Neural progenitor cell (in vitro differentiated cells): Measurements from ENCODE around the gene CDRT4. TPM values are rescaled to one million over a fixed set of nuclear protein-coding genes. Genes with fewer than 3 reads are reported as not detected.

Experiments used
- DNase-seq: peaks from one replicate; pipeline ENCODE4 v3.0.0-alpha.2; 2016; ENCODE audit warnings: low spot score
- H2AFZ ChIP-seq: fragments of 200-600 bp; sonication (generic); replicated peaks from 2 replicates; pipeline ENCODE4 v1.6.1; 2016; ENCODE audit warnings: antibody characterized with exemption
- H3F3A ChIP-seq: fragments of 200-600 bp; sonication (generic); 2 replicates; pipeline ENCODE4 v1.6.1; 2016; ENCODE audit warnings: antibody characterized with exemption, low read depth
- H3K27ac ChIP-seq: fragments of 200-600 bp; sonication (generic); 2 replicates; pipeline ENCODE4 v1.5.1; 2016; ENCODE audit warnings: mild to moderate bottlenecking
- H3K27me3 ChIP-seq: fragments of 200-600 bp; sonication (generic); 2 replicates; pipeline ENCODE4 v1.6.1; 2016; ENCODE audit warnings: mild to moderate bottlenecking, moderate library complexity
- H3K36me3 ChIP-seq: fragments of 200-600 bp; sonication (generic); 2 replicates; pipeline ENCODE4 v1.5.1; 2016
- H3K4me1 ChIP-seq: fragments of 200-600 bp; sonication (generic); 2 replicates; pipeline ENCODE4 v1.6.1; 2016; ENCODE audit warnings: mixed run types
- H3K4me2 ChIP-seq: fragments of 200-600 bp; sonication (generic); 2 replicates; pipeline ENCODE4 v1.6.1; 2016
- H3K4me3 ChIP-seq: fragments of 200-600 bp; sonication (generic); 2 replicates; pipeline ENCODE4 v1.5.1; 2016
- H3K79me2 ChIP-seq: fragments of 200-600 bp; sonication (generic); 2 replicates; pipeline ENCODE4 v1.6.1; 2016; ENCODE audit warnings: low read depth
- H3K9ac ChIP-seq: fragments of 200-600 bp; sonication (generic); 2 replicates; pipeline ENCODE4 v1.6.1; 2016
- H3K9me3 ChIP-seq: fragments of 200-600 bp; sonication (generic); 2 replicates; pipeline ENCODE4 v1.5.1; 2016; ENCODE audit warnings: low read depth
- H4K20me1 ChIP-seq: fragments of 200-600 bp; sonication (generic); 2 replicates; pipeline ENCODE4 v1.6.1; 2016; ENCODE audit warnings: low read depth
- H3K27ac Mint-ChIP-seq: 3 replicates; pipeline ENCODE4 v1.8.0; 2021; ENCODE audit warnings: mixed read lengths
- H3K27me3 Mint-ChIP-seq: 2 replicates; pipeline ENCODE4 v1.8.0; 2022; ENCODE audit warnings: low read depth, mild to moderate bottlenecking, inconsistent platforms, moderate library complexity, mixed read lengths; ENCODE audit not compliant: insufficient read depth
- H3K36me3 Mint-ChIP-seq: 3 replicates; pipeline ENCODE4 v1.8.0; 2021; ENCODE audit warnings: mixed read lengths
- H3K4me1 Mint-ChIP-seq: 3 replicates; pipeline ENCODE4 v1.8.0; 2021; ENCODE audit warnings: mixed read lengths
- H3K4me3 Mint-ChIP-seq: 3 replicates; pipeline ENCODE4 v1.8.0; 2021; ENCODE audit warnings: mild to moderate bottlenecking, moderate library complexity, mixed read lengths
- H3K9me3 Mint-ChIP-seq: 3 replicates; pipeline ENCODE4 v1.8.0; 2020; ENCODE audit warnings: mixed read lengths
- EZH2 ChIP-seq: fragments of 200-600 bp; sonication (generic); IDR thresholded peaks from 2 replicates; pipeline ENCODE4 v1.6.1; 2017; ENCODE audit warnings: antibody characterized with exemption, mild to moderate bottlenecking, moderate library complexity
- EZH2phosphoT487 ChIP-seq: fragments of 200-600 bp; sonication (generic); IDR thresholded peaks from 2 replicates; pipeline ENCODE4 v1.6.1; 2017; ENCODE audit warnings: antibody characterized with exemption
- total RNA-seq: library from RNA; depleted of rRNA; stranded (reverse); fragments of >200 nt; gene quantifications from 2 replicates; pipeline ENCODE4 v1.2.3, GENCODE V29; 2015; ENCODE audit warnings: low replicate concordance
- TF ChIP-seq, protein P1 (sequence below): fragments of 200-600 bp; sonication (generic); IDR thresholded peaks from 2 replicates; pipeline ENCODE4 v1.5.1; 2017; ENCODE audit warnings: antibody characterized with exemption, mild to moderate bottlenecking

Gene CDRT4
- total RNA-seq, 1 donor from 2014 or later = 18.2 TPM

DNA sequence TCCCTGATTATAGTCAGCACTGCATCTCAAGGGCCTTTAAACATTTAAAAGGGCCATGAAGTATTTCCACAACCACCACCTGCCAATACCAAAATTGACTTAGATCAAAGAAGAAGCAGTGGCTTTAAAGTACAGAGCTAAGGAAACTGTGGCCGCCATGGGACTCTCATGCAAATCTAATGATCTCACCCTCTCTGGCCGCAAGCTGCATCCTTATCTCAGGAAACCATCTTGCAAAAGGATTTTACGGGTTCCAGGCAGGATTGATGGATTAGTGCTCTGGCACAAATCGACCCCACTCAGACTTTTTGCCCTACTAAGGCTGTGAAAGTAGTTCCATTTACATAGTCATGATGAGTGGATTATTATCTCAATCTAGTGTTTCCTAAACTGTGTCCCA, 22.6 kb downstream of the CDRT4 start:
- Histone ChIP-seq H3K9ac (no peak overlapping the region), H3K79me2 (no peaks in the 10 kb centered on the region), H3K27ac (no peak overlapping the region), H3K27me3 (no peaks in the 10 kb centered on the region), H4K20me1 (no peaks in the 10 kb centered on the region), H3K36me3 (no peaks in the 10 kb centered on the region), H3K4me2 (no peak overlapping the region), H3K4me1 (no peaks in the 10 kb centered on the region), H3K9me3 (no peaks in the 10 kb centered on the region), H3F3A (no peaks in the 10 kb centered on the region), H3K4me3 (no peak overlapping the region), H2AFZ (no peak overlapping the region)
- no peak overlapping the region for H3K27ac Mint-ChIP-seq
- H3K27me3 Mint-ChIP-seq = peaks cover 2% of the 10 kb centered on the region
- TF ChIP-seq EZH2 (no peak), EZH2phosphoT487 (no peak)
- TF ChIP-seq, protein P1, sequence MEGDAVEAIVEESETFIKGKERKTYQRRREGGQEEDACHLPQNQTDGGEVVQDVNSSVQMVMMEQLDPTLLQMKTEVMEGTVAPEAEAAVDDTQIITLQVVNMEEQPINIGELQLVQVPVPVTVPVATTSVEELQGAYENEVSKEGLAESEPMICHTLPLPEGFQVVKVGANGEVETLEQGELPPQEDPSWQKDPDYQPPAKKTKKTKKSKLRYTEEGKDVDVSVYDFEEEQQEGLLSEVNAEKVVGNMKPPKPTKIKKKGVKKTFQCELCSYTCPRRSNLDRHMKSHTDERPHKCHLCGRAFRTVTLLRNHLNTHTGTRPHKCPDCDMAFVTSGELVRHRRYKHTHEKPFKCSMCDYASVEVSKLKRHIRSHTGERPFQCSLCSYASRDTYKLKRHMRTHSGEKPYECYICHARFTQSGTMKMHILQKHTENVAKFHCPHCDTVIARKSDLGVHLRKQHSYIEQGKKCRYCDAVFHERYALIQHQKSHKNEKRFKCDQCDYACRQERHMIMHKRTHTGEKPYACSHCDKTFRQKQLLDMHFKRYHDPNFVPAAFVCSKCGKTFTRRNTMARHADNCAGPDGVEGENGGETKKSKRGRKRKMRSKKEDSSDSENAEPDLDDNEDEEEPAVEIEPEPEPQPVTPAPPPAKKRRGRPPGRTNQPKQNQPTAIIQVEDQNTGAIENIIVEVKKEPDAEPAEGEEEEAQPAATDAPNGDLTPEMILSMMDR = no peak
- H3K9me3 Mint-ChIP-seq = no peaks in the 10 kb centered on the region
- peaks cover 15% of the 10 kb centered on the region for H3K36me3 Mint-ChIP-seq
- no peak for DNase-seq
- H3K4me1 Mint-ChIP-seq = peaks cover 9% of the 10 kb centered on the region
- H3K4me3 Mint-ChIP-seq = no peak overlapping the region

DNA sequence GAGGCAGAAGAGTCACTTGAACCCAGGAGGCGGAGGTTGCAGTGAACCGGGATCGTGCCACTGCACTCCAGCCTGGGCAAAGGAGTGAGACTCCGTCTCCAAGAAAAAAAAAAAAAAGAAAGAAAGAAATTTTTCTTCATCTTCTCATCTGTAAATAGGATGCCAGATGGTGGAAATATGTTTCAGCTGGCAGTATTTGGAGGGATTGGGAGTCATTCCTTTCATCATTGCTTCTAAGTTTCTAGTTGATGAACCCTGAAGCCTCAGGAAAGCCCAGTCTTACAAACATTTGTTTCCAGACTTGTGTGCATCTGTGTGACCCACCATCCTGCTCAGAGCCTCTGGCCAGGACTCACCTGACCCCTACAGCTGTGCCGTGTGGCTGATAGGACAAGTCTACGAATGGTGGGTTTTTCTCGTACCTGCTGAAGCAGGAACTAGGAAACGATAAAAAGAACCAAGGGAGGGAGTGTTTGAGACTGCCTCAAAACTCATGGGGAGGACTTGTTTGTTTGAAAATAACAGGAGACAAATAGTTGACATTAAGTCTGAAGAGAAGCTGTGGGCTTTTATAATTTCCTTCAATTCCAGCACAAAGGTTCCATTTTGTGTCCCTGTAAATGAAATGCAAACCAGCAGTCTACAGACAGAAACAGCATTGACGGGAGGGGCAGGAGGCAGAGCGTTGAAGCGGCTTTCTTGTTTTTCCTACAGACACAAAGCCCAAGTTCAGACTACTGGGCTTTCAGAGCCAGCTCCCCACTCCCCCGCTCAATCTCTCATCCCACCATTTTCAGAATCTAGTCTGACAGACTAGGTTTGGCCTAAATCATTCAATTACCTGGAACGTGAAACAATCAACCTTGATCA, 24.9 kb downstream of the CDRT4 start:
- no peak overlapping the region for H3K27ac Mint-ChIP-seq
- Histone ChIP-seq H4K20me1 (no peaks in the 10 kb centered on the region), H3F3A (no peaks in the 10 kb centered on the region), H3K4me1 (no peaks in the 10 kb centered on the region), H3K27me3 (no peaks in the 10 kb centered on the region), H3K4me3 (no peak overlapping the region), H3K79me2 (no peaks in the 10 kb centered on the region), H3K4me2 (no peak overlapping the region), H3K36me3 (no peaks in the 10 kb centered on the region), H2AFZ (no peak overlapping the region), H3K27ac (no peak overlapping the region), H3K9me3 (no peaks in the 10 kb centered on the region), H3K9ac (no peak overlapping the region)
- TF ChIP-seq EZH2phosphoT487 (no peak), EZH2 (no peak)
- TF ChIP-seq, protein P1 = no peak
- DNase-seq = no peak
- no peak overlapping the region for H3K4me3 Mint-ChIP-seq
- H3K27me3 Mint-ChIP-seq = no peaks in the 10 kb centered on the region
- H3K9me3 Mint-ChIP-seq = no peaks in the 10 kb centered on the region
- peaks cover 9% of the 10 kb centered on the region for H3K4me1 Mint-ChIP-seq
- H3K36me3 Mint-ChIP-seq = peaks cover 26% of the 10 kb centered on the region

DNA sequence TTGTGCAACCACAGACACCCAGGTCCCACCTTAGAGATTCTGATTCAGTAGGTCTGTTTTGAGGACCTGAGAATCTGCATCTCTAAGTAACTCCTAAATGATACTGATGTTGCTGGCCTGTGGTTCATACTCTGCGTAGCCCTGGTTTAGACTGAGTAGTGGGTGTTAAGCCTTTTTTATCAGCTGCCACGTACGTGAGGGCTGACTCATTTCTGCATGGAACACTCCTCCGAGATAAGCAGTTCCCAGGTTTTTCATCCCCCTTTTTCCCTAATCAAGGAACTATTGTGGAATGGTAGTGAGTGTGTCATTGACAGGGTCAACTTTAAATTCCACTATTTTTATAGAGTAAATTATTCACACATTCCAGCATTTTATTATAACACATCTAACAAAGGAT, 26.1 kb downstream of the CDRT4 start:
- TF ChIP-seq EZH2phosphoT487 (no peak), EZH2 (no peak)
- TF ChIP-seq, protein P1 = no peak
- peaks cover 29% of the 10 kb centered on the region for H3K36me3 Mint-ChIP-seq
- no peaks in the 10 kb centered on the region for H3K9me3 Mint-ChIP-seq
- H2AFZ ChIP-seq = no peak overlapping the region
- H3K4me2 ChIP-seq = no peak overlapping the region
- H3K4me1 Mint-ChIP-seq = peaks cover 9% of the 10 kb centered on the region
- H3K79me2 ChIP-seq = no peaks in the 10 kb centered on the region
- no peaks in the 10 kb centered on the region for H3K27me3 Mint-ChIP-seq
- H3K4me1 ChIP-seq = no peaks in the 10 kb centered on the region
- no peak overlapping the region for H3K4me3 ChIP-seq
- H3K27ac Mint-ChIP-seq = no peak overlapping the region
- no peaks in the 10 kb centered on the region for H3K36me3 ChIP-seq
- DNase-seq = no peak
- H4K20me1 ChIP-seq = no peaks in the 10 kb centered on the region
- H3K9ac ChIP-seq = no peak overlapping the region
- no peak overlapping the region for H3K4me3 Mint-ChIP-seq
- H3F3A ChIP-seq = no peaks in the 10 kb centered on the region
- no peaks in the 10 kb centered on the region for H3K9me3 ChIP-seq
- H3K27ac ChIP-seq = no peak overlapping the region
- no peaks in the 10 kb centered on the region for H3K27me3 ChIP-seq
